ENCODE results near the gene PAM. TPM values are rescaled to one million over a fixed set of nuclear protein-coding genes. Genes with fewer than 3 reads are reported as not detected.

Gene PAM
- total RNA-seq, 1 donor from 2014 or later = 136 TPM

DNA sequence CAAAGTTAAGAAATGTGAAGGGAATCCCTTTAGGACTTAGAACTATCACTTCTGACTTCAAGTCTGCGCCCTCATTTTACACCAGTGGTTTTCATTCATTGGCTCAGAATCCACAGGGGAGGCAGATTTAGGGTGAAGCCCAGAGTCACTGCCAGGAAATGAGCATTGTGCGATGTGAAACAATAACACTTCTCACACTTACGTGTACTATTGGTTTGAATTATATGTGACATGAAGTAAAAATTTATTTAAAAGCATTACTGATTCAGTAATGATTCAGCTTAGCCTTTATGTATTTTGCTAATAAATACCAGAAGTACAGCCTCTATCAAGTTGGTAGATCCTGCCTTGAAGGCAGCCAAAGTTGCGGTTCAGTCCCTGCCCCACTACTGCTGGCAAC is 98.6 kb downstream of the PAM start:
- Histone ChIP-seq H3K27me3 (no peaks in the 10 kb centered on the region), H3K9me3 (no peaks in the 10 kb centered on the region), H3K4me3 (no peak overlapping the region), H3K4me1 (peaks cover 10% of the 10 kb centered on the region), H3K27ac (no peak overlapping the region), H3K36me3 (no peaks in the 10 kb centered on the region)
- no peak for DNase-seq (ENCODE audit: extremely low spot score in 2 of 2)
- TF ChIP-seq, protein P1, sequence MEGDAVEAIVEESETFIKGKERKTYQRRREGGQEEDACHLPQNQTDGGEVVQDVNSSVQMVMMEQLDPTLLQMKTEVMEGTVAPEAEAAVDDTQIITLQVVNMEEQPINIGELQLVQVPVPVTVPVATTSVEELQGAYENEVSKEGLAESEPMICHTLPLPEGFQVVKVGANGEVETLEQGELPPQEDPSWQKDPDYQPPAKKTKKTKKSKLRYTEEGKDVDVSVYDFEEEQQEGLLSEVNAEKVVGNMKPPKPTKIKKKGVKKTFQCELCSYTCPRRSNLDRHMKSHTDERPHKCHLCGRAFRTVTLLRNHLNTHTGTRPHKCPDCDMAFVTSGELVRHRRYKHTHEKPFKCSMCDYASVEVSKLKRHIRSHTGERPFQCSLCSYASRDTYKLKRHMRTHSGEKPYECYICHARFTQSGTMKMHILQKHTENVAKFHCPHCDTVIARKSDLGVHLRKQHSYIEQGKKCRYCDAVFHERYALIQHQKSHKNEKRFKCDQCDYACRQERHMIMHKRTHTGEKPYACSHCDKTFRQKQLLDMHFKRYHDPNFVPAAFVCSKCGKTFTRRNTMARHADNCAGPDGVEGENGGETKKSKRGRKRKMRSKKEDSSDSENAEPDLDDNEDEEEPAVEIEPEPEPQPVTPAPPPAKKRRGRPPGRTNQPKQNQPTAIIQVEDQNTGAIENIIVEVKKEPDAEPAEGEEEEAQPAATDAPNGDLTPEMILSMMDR (IDR thresholded peaks at IDR 0.05) = no peak
- no peak for TF ChIP-seq POLR2A (IDR thresholded peaks at IDR 0.05)
- no peak for TF ChIP-seq POLR2AphosphoS5 (IDR thresholded peaks at IDR 0.05; ENCODE audit: insufficient read depth in 1 of 2, low read depth in 1 of 2)
- intact Hi-C loops (cut with DNase I) = no loop called here

DNA sequence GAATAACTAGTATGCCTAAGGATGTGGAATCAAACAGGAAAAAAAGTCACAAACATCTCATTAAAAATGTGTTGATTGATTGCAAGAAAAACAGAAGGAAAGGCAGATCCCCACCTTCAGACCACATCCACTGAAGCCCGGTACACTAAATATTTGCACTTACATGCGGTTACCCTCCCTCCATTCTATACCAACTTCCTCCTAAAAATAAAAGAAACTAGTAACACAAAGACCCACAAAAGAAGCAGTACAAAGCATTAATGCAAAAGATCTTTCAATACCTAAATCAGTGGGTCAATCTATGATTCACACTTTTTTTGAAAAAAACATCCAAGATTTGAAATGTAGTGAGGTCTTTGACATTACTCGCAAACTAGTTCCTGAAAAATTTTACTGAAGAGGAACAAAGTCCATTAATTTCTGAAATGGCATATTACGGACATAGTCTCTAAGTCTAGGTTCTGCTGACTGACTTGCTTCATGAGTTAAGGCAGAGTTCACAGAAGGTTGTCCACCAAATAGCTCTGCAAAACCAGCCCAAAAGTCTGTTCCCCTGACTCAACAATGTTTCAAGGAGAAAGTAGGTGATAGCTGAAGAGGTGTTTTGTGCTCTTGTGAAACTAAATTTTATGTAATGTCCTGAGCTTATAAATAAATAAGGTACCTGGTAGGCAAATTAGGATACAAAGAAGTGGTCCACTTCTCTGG is 100.7 kb downstream of the PAM start:
- Histone ChIP-seq H3K4me1 (peaks cover 10% of the 10 kb centered on the region), H3K9me3 (no peaks in the 10 kb centered on the region), H3K27me3 (no peaks in the 10 kb centered on the region), H3K4me3 (no peak overlapping the region), H3K36me3 (no peaks in the 10 kb centered on the region), H3K27ac (peak overlapping the region; percentile 57)
- DNase-seq (ENCODE audit: extremely low spot score in 2 of 2) = no peak
- TF ChIP-seq, protein P1 (IDR thresholded peaks at IDR 0.05) = no peak
- TF ChIP-seq POLR2AphosphoS5 (IDR thresholded peaks at IDR 0.05; ENCODE audit: insufficient read depth in 1 of 2, low read depth in 1 of 2) (no peak), POLR2A (IDR thresholded peaks at IDR 0.05) (no peak)
- intact Hi-C loops (cut with DNase I) = no loop called here

- H3K27me3 ChIP-seq = no peaks in the 10 kb centered on the region
- no peak for DNase-seq (ENCODE audit: extremely low spot score in 2 of 2)
- peaks cover 10% of the 10 kb centered on the region for H3K4me1 ChIP-seq
- H3K4me3 ChIP-seq = no peak overlapping the region
- TF ChIP-seq, protein P1 (IDR thresholded peaks at IDR 0.05) = no peak
- TF ChIP-seq POLR2A (IDR thresholded peaks at IDR 0.05) = no peak
- TF ChIP-seq POLR2AphosphoS5 (IDR thresholded peaks at IDR 0.05; ENCODE audit: insufficient read depth in 1 of 2, low read depth in 1 of 2) = no peak
- H3K36me3 ChIP-seq = no peaks in the 10 kb centered on the region
- H3K27ac ChIP-seq = peak overlapping the region; percentile 57
- no peaks in the 10 kb centered on the region for H3K9me3 ChIP-seq
- intact Hi-C loops (cut with DNase I) = no loop called here
Observed at GRCh38 chr5:102856389-102856777, 101.3 kb downstream of the PAM start.

DNA sequence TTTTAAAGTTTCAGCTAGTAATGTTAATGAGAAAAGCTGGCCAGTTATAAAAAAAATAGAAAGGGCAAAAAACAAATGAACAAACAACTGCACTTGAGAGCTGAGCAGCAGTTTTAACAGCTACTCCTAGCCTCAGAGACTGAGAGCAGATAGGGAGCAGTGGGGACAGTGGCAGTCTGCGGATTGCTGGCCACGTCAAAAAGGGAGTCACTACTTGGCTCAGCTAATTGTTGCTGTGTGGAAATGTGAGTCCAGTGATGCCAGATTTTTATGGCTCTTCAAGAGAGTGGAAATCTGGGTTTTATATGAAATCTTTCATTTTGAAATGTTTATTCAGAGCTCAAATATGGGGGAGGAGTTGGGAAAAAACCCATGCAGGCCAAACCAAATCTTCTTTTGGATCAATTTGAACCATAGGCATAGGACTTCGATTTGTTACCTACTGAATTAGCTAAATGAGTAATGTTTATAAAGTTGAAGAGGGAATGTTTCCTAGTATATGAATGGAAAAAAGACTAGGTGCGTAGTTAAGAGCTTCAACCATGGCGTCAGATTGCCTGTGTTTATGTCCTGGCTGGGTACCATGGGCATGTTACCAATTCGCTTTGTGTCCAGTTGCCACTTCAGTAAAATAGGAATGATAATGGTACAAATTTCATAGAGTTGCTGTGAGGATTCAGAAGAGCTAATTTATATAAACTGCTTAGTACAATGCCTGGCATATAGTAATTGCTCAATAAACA is 102.1 kb downstream of the PAM start:
- Histone ChIP-seq H3K4me1 (peaks cover 10% of the 10 kb centered on the region), H3K4me3 (no peak overlapping the region), H3K9me3 (no peaks in the 10 kb centered on the region), H3K27ac (peak overlapping the region; percentile 57), H3K36me3 (no peaks in the 10 kb centered on the region), H3K27me3 (no peaks in the 10 kb centered on the region)
- intact Hi-C loops (cut with DNase I) = no loop called here
- no peak for TF ChIP-seq POLR2A (IDR thresholded peaks at IDR 0.05)
- no peak for TF ChIP-seq POLR2AphosphoS5 (IDR thresholded peaks at IDR 0.05; ENCODE audit: insufficient read depth in 1 of 2, low read depth in 1 of 2)
- TF ChIP-seq, protein P1 (IDR thresholded peaks at IDR 0.05) = no peak
- no peak for DNase-seq (ENCODE audit: extremely low spot score in 2 of 2)

- Histone ChIP-seq H3K9me3 (no peaks in the 10 kb centered on the region), H3K27ac (no peak overlapping the region), H3K27me3 (no peaks in the 10 kb centered on the region), H3K36me3 (no peaks in the 10 kb centered on the region), H3K4me3 (no peak overlapping the region), H3K4me1 (peaks cover 16% of the 10 kb centered on the region)
- intact Hi-C loops (cut with DNase I) = no loop called here
- TF ChIP-seq POLR2AphosphoS5 (IDR thresholded peaks at IDR 0.05; ENCODE audit: insufficient read depth in 1 of 2, low read depth in 1 of 2) (no peak), POLR2A (IDR thresholded peaks at IDR 0.05) (no peak)
- TF ChIP-seq, protein P1 (IDR thresholded peaks at IDR 0.05) = no peak
- DNase-seq (ENCODE audit: extremely low spot score in 2 of 2) = no peak
Observed at GRCh38 chr5:102858221-102858620, 103.1 kb downstream of the PAM start.
